Endothelial cell of umbilical vein (primary cell): Measurements from ENCODE around the gene ROPN1B.

Source experiments
- POLR2A ChIP-seq: IDR thresholded peaks from 2 replicates; pipeline ENCODE4 v1.6.1; 2012; ENCODE audit warnings: low read depth, mild to moderate bottlenecking, control low read depth, low read length
- POLR2AphosphoS5 ChIP-seq: IDR thresholded peaks from 2 replicates; pipeline ENCODE4 v1.6.1; 2012; ENCODE audit warnings: low read depth, mild to moderate bottlenecking, control low read depth, low read length, moderate library complexity; ENCODE audit not compliant: insufficient read depth
- TF ChIP-seq, protein P1 (sequence below), 2 donors: IDR thresholded peaks; 1 replicate in 1 of 2; 2 replicates in 1 of 2; pipeline ENCODE4 v1.5.1; 2011; ENCODE audit warnings: low read length in 2 of 2, mild to moderate bottlenecking in 2 of 2, moderate library complexity in 2 of 2, control low read depth in 1 of 2, inconsistent platforms in 1 of 2, low read depth in 1 of 2; ENCODE audit not compliant: insufficient read depth in 1 of 2; ENCODE audit errors: extremely low read depth in 1 of 2

DNA sequence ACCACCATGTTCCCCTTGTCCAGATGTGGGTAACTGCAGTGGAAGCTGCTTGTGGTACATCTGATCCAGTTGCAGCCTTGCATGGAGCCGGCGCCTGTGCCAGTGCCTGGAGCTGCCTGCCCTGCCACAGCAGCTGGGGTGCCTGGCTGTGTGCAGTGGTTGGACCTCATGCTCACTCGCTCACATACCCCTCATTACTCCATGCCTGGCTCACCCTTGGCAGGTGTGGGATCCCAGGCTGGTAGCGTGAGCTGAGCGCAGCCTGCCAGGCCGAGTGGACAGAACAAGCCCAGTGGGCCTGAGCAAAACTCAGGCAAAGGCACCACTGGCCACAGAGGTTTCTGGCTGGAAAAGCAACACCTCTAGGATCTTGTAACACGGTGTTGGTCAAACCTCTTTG, 35.7 kb downstream of the ROPN1B start:
- TF ChIP-seq, protein P1, sequence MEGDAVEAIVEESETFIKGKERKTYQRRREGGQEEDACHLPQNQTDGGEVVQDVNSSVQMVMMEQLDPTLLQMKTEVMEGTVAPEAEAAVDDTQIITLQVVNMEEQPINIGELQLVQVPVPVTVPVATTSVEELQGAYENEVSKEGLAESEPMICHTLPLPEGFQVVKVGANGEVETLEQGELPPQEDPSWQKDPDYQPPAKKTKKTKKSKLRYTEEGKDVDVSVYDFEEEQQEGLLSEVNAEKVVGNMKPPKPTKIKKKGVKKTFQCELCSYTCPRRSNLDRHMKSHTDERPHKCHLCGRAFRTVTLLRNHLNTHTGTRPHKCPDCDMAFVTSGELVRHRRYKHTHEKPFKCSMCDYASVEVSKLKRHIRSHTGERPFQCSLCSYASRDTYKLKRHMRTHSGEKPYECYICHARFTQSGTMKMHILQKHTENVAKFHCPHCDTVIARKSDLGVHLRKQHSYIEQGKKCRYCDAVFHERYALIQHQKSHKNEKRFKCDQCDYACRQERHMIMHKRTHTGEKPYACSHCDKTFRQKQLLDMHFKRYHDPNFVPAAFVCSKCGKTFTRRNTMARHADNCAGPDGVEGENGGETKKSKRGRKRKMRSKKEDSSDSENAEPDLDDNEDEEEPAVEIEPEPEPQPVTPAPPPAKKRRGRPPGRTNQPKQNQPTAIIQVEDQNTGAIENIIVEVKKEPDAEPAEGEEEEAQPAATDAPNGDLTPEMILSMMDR (IDR thresholded peaks at IDR 0.05; ENCODE audit: extremely low read depth in 1 of 2, insufficient read depth in 1 of 2, low read depth in 1 of 2, low read length in 2 of 2): no peak
- TF ChIP-seq POLR2A (no peak), POLR2AphosphoS5 (no peak)
